ENCODE results near the gene SSMEM1. TPM values are rescaled to one million over a fixed set of nuclear protein-coding genes. Genes with fewer than 3 reads are reported as not detected.

SSMEM1 gene
- total and polyA plus RNA-seq, 4 donors: not detected

DNA sequence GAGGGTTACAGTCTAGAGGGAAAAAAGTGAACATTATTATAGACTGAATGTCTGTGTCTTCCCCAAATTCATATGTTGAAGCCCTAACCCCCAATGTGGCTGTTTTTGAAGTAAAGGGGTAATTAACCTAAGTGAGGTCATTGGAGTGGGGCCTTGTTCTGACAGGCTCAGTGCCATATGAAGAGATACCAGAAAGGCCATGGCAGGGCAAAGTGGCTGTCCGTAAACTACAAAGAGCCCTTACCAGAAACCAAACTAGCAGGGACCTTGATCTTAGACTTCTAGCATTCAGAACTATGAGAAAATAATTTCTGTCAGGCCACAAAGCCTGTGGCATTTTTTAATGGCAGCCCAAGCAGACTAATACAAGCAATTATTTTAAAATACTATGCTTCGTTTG lies 11.2 kb upstream of the SSMEM1 start:
- Histone ChIP-seq H3K36me3 (ENCODE audit: control insufficient read depth in 4 of 4, insufficient read depth in 3 of 4, low read depth in 1 of 4, low read length in 3 of 4) (peaks cover 5 to 31% (median 17%) of the 10 kb centered on the region in 4 donors), H3K9ac (ENCODE audit: low read depth in 1 of 2, low read length in 2 of 2) (no peak overlapping the region), H3K4me3 (ENCODE audit: low read depth in 1 of 3, low read length in 3 of 3) (no peak overlapping the region), H3K27ac (ENCODE audit: low read depth in 1 of 2, low read length in 2 of 2) (no peak overlapping the region), H3K4me1 (ENCODE audit: control insufficient read depth in 4 of 4, insufficient read depth in 4 of 4, low read length in 3 of 4) (no peaks in the 10 kb centered on the region), H3K27me3 (ENCODE audit: control insufficient read depth in 4 of 4, insufficient read depth in 4 of 4, low read length in 3 of 4) (no peaks in the 10 kb centered on the region), H3K9me3 (ENCODE audit: control insufficient read depth in 4 of 4, low read length in 3 of 4) (no peaks in the 10 kb centered on the region)
- DNase-seq (ENCODE audit: low spot score): no peak
- WGBS: 98% methylated on average over 2 of the region's 2 CpGs
- TF ChIP-seq EGR1 (IDR thresholded peaks at IDR 0.05; ENCODE audit: low read depth in 2 of 2): no peak

- H3K27ac ChIP-seq (ENCODE audit: low read depth in 1 of 2, low read length in 2 of 2): no peak overlapping the region
- no peak overlapping the region for H3K4me3 ChIP-seq (ENCODE audit: low read depth in 1 of 3, low read length in 3 of 3)
- DNase-seq (ENCODE audit: low spot score): no peak
- WGBS: 69% methylated on average over 2 of the region's 2 CpGs
- no peaks in the 10 kb centered on the region for H3K4me1 ChIP-seq (ENCODE audit: control insufficient read depth in 4 of 4, insufficient read depth in 4 of 4, low read length in 3 of 4)
- no peaks in the 10 kb centered on the region for H3K9me3 ChIP-seq (ENCODE audit: control insufficient read depth in 4 of 4, low read length in 3 of 4)
- H3K27me3 ChIP-seq (ENCODE audit: control insufficient read depth in 4 of 4, insufficient read depth in 4 of 4, low read length in 3 of 4): no peaks in the 10 kb centered on the region
- TF ChIP-seq YY1 (IDR thresholded peaks at IDR 0.05): no peak
- TF ChIP-seq GABPA (IDR thresholded peaks at IDR 0.05 in 1 of 2, conservative IDR thresholded peaks at IDR 0.05 in 1 of 2): no peak
- no peak for TF ChIP-seq ZBTB33 (IDR thresholded peaks at IDR 0.05)
- TF ChIP-seq SP1 (IDR thresholded peaks at IDR 0.05): no peak
- TF ChIP-seq HNF4G (IDR thresholded peaks at IDR 0.05): no peak
- TF ChIP-seq NR2F2 (IDR thresholded peaks at IDR 0.05): no peak
- no peak for TF ChIP-seq REST (IDR thresholded peaks at IDR 0.05)
- TF ChIP-seq JUND (IDR thresholded peaks at IDR 0.05): no peak
- no peak for TF ChIP-seq FOXA1 (IDR thresholded peaks at IDR 0.05)
- no peak for TF ChIP-seq RXRA (IDR thresholded peaks at IDR 0.05)
- TF ChIP-seq, protein P1, sequence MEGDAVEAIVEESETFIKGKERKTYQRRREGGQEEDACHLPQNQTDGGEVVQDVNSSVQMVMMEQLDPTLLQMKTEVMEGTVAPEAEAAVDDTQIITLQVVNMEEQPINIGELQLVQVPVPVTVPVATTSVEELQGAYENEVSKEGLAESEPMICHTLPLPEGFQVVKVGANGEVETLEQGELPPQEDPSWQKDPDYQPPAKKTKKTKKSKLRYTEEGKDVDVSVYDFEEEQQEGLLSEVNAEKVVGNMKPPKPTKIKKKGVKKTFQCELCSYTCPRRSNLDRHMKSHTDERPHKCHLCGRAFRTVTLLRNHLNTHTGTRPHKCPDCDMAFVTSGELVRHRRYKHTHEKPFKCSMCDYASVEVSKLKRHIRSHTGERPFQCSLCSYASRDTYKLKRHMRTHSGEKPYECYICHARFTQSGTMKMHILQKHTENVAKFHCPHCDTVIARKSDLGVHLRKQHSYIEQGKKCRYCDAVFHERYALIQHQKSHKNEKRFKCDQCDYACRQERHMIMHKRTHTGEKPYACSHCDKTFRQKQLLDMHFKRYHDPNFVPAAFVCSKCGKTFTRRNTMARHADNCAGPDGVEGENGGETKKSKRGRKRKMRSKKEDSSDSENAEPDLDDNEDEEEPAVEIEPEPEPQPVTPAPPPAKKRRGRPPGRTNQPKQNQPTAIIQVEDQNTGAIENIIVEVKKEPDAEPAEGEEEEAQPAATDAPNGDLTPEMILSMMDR (IDR thresholded peaks at IDR 0.05; ENCODE audit: low read depth, low read length, missing input control): no peak
- no peak for TF ChIP-seq HNF4A (conservative IDR thresholded peaks at IDR 0.05)
- TF ChIP-seq RAD21 (IDR thresholded peaks at IDR 0.05): no peak
- no peak for TF ChIP-seq TAF1 (conservative IDR thresholded peaks at IDR 0.05)
- TF ChIP-seq, protein P2, sequence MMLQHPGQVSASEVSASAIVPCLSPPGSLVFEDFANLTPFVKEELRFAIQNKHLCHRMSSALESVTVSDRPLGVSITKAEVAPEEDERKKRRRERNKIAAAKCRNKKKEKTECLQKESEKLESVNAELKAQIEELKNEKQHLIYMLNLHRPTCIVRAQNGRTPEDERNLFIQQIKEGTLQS (IDR thresholded peaks at IDR 0.05): no peak
- no peak for TF ChIP-seq FOXA2 (IDR thresholded peaks at IDR 0.05)
- TF ChIP-seq, protein P3, sequence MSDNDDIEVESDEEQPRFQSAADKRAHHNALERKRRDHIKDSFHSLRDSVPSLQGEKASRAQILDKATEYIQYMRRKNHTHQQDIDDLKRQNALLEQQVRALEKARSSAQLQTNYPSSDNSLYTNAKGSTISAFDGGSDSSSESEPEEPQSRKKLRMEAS (IDR thresholded peaks at IDR 0.05): no peak
- TF ChIP-seq EGR1 (IDR thresholded peaks at IDR 0.05; ENCODE audit: low read depth in 2 of 2): no peak
- H3K36me3 ChIP-seq (ENCODE audit: control insufficient read depth in 4 of 4, insufficient read depth in 3 of 4, low read depth in 1 of 4, low read length in 3 of 4): peaks cover 4 to 32% (median 19%) of the 10 kb centered on the region in 4 donors
- H3K9ac ChIP-seq (ENCODE audit: low read depth in 1 of 2, low read length in 2 of 2): no peak overlapping the region
These were observed 10.6 kb upstream of the SSMEM1 start for GRCh38 chr7:130197094-130197493.
